ENCODE results near the gene GALNT1. TPM values are rescaled to one million over a fixed set of nuclear protein-coding genes. Genes with fewer than 3 reads are reported as not detected.

The GALNT1 gene
- total and polyA plus RNA-seq, 2 of the 4 experiments (the other 2 are of a cell fraction): 24.9 to 43.9 TPM

DNA sequence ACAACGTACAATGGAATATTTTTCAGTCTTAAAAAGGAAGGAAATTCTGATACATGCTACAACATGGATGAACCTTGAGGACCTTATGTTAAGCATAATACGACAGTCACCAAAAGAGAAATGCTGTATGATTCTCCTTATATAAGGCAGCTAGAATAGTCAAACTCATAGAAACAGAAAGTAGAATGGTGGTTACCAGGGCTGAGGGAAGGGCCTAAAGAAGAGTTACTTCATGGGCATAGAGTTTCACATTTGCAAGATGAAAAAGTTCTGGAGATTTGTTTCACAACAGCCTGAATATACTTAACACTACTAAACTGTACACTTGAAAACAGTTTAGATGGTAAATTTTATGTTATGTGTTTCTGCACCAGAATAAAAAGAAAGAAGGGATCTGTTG, 113.3 kb downstream of the GALNT1 start:
- dilution Hi-C loops (cut with HindIII; ENCODE audit: low sequenced_read_pairs, unreplicated experiment): no loop called here
- Histone ChIP-seq H3K79me1 (ENCODE audit: low read depth in 1 of 2, low read length in 2 of 2) (no peaks in the 10 kb centered on the region; a peak in 1 of 4 replicates), H2BK20ac (ENCODE audit: low read depth, low read length) (no peak overlapping the region), H4K8ac (ENCODE audit: low read depth in 2 of 2, low read length in 2 of 2) (no peak overlapping the region), H3K4me2 (ENCODE audit: low read depth, low read length) (no peak overlapping the region), H2BK120ac (ENCODE audit: low read depth, low read length) (no peak overlapping the region), H4K91ac (ENCODE audit: insufficient read depth, low read depth, low read length) (no peak overlapping the region), H3K56ac (ENCODE audit: extremely low read depth, insufficient read depth, low read length) (no peak overlapping the region), H3K18ac (ENCODE audit: low read depth, low read length) (no peak overlapping the region), H3K9me3 (ENCODE audit: control insufficient read depth, insufficient read depth, low read length) (no peaks in the 10 kb centered on the region), H3K27ac (ENCODE audit: insufficient read depth, low read length) (no peak overlapping the region), H2AK9ac (replicated peaks; ENCODE audit: low read depth, low read length, poor library complexity) (no peak overlapping the region), H3K4me1 (ENCODE audit: control insufficient read depth, insufficient read depth, low read length) (peaks cover 3% of the 10 kb centered on the region), H2AK5ac (ENCODE audit: low read depth, low read length) (no peak overlapping the region), H2BK5ac (ENCODE audit: low read depth, low read length, poor library complexity, severe bottlenecking) (no peak overlapping the region), H4K5ac (ENCODE audit: low read depth, low read length) (no peak overlapping the region), H2AFZ (replicated peaks; ENCODE audit: low read length, poor library complexity) (no peak overlapping the region), H3K4ac (ENCODE audit: low read depth, low read length) (no peak overlapping the region), H3K14ac (replicated peaks; ENCODE audit: low read depth, low read length) (no peak overlapping the region), H4K20me1 (ENCODE audit: insufficient read depth, low read length) (no peaks in the 10 kb centered on the region), H3K4me3 (ENCODE audit: insufficient read depth, low read depth, low read length) (no peak overlapping the region), H3K23ac (ENCODE audit: low read depth, low read length) (no peak overlapping the region), H3K36me3 (ENCODE audit: control insufficient read depth, insufficient read depth, low read length) (peaks cover 6% of the 10 kb centered on the region; the same call in 1 of the 2 replicates), H2BK15ac (ENCODE audit: low read depth, low read length) (no peak overlapping the region), H3K9ac (ENCODE audit: low read depth, low read length) (no peak overlapping the region), H3K9me1 (ENCODE audit: insufficient read depth, low read length) (no peaks in the 10 kb centered on the region; the same call in 1 of the 2 replicates), H3K27me3 (ENCODE audit: control insufficient read depth, insufficient read depth, low read length) (no peaks in the 10 kb centered on the region)
- no CpG with 5 or more reads among the region's 2 CpGs for WGBS, 2 experiments (ENCODE audit: extremely low coverage in 2 of 2, insufficient read length in 1 of 2)
- no TSS peak for BruUV-seq (replicated peaks)
- POLR2A ChIA-PET (ENCODE audit: unreplicated experiment): no interaction called here
- ATAC-seq (ENCODE audit: low read depth) (no peak), DNase-seq (no peak)
- TF ChIP-seq, protein P1, sequence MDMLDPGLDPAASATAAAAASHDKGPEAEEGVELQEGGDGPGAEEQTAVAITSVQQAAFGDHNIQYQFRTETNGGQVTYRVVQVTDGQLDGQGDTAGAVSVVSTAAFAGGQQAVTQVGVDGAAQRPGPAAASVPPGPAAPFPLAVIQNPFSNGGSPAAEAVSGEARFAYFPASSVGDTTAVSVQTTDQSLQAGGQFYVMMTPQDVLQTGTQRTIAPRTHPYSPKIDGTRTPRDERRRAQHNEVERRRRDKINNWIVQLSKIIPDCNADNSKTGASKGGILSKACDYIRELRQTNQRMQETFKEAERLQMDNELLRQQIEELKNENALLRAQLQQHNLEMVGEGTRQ (IDR thresholded peaks at IDR 0.05; ENCODE audit: low read depth, low read length): no peak
- TF ChIP-seq RCOR1 (IDR thresholded peaks at IDR 0.05; ENCODE audit: insufficient replicate concordance, low read length): no peak
- no peak for TF ChIP-seq RFX5 (IDR thresholded peaks at IDR 0.05; ENCODE audit: low read depth, low read length)
- no peak for TF ChIP-seq RAD21 (IDR thresholded peaks at IDR 0.05; ENCODE audit: low read length)
- no peak for TF ChIP-seq POLR2A (IDR thresholded peaks at IDR 0.05; ENCODE audit: low read depth, low read length)
- no peak for TF ChIP-seq FOS (IDR thresholded peaks at IDR 0.05; ENCODE audit: low read depth, low read length)
- no peak for TF ChIP-seq BHLHE40 (IDR thresholded peaks at IDR 0.05; ENCODE audit: low read depth, low read length)
- TF ChIP-seq MAFK (IDR thresholded peaks at IDR 0.05; ENCODE audit: low read depth, low read length): no peak
- in situ Hi-C loops (cut with MboI; ENCODE audit: low sequenced_read_pairs): no loop called here
- intact Hi-C loops (cut with micrococcal nuclease): no loop called here
- CTCF ChIA-PET: interaction anchor here (1.4 kb wide), 1 partner anchor 16 kb away, joined by 3 read pairs; no protein-coding TSS in a partner anchor
